ENCODE data around the gene C12orf56.

DNA sequence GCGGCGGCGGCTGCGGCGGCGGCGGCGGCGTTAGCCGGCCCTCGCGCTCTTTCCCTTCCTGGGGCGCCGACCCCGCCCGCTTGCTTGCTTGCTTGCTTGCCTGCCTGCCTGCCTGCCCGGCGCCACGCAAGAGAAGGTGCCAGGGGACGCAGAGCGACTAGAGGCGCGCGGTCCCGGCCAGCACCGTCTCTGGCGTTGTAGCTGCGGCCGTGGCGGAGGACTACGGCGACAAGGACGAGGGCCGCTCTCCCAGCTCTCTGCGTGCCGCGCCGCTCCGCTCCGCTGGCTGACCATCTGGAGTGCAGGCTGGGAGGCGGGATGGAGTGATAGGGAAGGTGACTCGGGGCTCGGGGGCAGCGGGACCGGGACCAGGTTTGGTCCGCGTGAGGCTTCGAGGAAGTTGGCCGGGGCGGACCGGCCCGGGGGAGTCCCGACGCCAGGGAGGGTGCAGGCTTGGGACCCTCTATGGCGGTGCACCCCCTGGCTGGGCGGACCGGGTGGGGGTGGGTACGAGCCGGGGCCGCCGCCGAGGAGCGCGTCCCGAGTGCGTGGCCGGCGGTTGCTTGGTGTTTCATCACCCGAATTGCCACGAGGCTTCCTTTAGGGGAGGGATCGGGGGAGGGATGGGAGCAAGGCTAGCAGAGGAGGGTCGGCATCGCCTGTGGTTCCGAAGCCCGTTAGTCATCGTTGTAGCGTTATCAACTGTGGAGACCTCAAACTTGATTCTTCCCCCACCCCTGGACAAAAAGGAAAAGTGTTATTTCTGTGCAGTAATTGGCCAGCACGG, 14.1 kb upstream of the C12orf56 start:
- TF ChIP-seq TAF1 (conservative IDR thresholded peaks at IDR 0.05) (no peak), YY1 (IDR thresholded peaks at IDR 0.05) (no peak), HNF4G (IDR thresholded peaks at IDR 0.05) (no peak), GABPA (IDR thresholded peaks at IDR 0.05 in 1 of 2, conservative IDR thresholded peaks at IDR 0.05 in 1 of 2) (no peak), JUND (IDR thresholded peaks at IDR 0.05) (no peak), RAD21 (IDR thresholded peaks at IDR 0.05) (no peak), SP1 (IDR thresholded peaks at IDR 0.05) (no peak), EGR1 (IDR thresholded peaks at IDR 0.05; ENCODE audit: low read depth in 2 of 2) (no peak)
- TF ChIP-seq, protein P1, sequence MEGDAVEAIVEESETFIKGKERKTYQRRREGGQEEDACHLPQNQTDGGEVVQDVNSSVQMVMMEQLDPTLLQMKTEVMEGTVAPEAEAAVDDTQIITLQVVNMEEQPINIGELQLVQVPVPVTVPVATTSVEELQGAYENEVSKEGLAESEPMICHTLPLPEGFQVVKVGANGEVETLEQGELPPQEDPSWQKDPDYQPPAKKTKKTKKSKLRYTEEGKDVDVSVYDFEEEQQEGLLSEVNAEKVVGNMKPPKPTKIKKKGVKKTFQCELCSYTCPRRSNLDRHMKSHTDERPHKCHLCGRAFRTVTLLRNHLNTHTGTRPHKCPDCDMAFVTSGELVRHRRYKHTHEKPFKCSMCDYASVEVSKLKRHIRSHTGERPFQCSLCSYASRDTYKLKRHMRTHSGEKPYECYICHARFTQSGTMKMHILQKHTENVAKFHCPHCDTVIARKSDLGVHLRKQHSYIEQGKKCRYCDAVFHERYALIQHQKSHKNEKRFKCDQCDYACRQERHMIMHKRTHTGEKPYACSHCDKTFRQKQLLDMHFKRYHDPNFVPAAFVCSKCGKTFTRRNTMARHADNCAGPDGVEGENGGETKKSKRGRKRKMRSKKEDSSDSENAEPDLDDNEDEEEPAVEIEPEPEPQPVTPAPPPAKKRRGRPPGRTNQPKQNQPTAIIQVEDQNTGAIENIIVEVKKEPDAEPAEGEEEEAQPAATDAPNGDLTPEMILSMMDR (IDR thresholded peaks at IDR 0.05; ENCODE audit: low read depth, low read length, missing input control): no peak
- TF ChIP-seq, protein P2, sequence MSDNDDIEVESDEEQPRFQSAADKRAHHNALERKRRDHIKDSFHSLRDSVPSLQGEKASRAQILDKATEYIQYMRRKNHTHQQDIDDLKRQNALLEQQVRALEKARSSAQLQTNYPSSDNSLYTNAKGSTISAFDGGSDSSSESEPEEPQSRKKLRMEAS (IDR thresholded peaks at IDR 0.05): peak; percentile 56
- TF ChIP-seq, protein P3, sequence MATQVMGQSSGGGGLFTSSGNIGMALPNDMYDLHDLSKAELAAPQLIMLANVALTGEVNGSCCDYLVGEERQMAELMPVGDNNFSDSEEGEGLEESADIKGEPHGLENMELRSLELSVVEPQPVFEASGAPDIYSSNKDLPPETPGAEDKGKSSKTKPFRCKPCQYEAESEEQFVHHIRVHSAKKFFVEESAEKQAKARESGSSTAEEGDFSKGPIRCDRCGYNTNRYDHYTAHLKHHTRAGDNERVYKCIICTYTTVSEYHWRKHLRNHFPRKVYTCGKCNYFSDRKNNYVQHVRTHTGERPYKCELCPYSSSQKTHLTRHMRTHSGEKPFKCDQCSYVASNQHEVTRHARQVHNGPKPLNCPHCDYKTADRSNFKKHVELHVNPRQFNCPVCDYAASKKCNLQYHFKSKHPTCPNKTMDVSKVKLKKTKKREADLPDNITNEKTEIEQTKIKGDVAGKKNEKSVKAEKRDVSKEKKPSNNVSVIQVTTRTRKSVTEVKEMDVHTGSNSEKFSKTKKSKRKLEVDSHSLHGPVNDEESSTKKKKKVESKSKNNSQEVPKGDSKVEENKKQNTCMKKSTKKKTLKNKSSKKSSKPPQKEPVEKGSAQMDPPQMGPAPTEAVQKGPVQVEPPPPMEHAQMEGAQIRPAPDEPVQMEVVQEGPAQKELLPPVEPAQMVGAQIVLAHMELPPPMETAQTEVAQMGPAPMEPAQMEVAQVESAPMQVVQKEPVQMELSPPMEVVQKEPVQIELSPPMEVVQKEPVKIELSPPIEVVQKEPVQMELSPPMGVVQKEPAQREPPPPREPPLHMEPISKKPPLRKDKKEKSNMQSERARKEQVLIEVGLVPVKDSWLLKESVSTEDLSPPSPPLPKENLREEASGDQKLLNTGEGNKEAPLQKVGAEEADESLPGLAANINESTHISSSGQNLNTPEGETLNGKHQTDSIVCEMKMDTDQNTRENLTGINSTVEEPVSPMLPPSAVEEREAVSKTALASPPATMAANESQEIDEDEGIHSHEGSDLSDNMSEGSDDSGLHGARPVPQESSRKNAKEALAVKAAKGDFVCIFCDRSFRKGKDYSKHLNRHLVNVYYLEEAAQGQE (IDR thresholded peaks at IDR 0.05): no peak
- TF ChIP-seq, protein P4, sequence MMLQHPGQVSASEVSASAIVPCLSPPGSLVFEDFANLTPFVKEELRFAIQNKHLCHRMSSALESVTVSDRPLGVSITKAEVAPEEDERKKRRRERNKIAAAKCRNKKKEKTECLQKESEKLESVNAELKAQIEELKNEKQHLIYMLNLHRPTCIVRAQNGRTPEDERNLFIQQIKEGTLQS (IDR thresholded peaks at IDR 0.05): peak; percentile 36
- TF ChIP-seq, protein P5, sequence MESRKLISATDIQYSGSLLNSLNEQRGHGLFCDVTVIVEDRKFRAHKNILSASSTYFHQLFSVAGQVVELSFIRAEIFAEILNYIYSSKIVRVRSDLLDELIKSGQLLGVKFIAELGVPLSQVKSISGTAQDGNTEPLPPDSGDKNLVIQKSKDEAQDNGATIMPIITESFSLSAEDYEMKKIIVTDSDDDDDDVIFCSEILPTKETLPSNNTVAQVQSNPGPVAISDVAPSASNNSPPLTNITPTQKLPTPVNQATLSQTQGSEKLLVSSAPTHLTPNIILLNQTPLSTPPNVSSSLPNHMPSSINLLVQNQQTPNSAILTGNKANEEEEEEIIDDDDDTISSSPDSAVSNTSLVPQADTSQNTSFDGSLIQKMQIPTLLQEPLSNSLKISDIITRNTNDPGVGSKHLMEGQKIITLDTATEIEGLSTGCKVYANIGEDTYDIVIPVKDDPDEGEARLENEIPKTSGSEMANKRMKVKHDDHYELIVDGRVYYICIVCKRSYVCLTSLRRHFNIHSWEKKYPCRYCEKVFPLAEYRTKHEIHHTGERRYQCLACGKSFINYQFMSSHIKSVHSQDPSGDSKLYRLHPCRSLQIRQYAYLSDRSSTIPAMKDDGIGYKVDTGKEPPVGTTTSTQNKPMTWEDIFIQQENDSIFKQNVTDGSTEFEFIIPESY (IDR thresholded peaks at IDR 0.05): no peak
